HepG2 (cell line): ENCODE measurements around the gene ADAMTS17. TPM values are rescaled to one million over a fixed set of nuclear protein-coding genes. Genes with fewer than 3 reads are reported as not detected.

Experiments
- BRF2 ChIP-seq: sonication (generic); formaldehyde crosslinking; IDR thresholded peaks from 2 replicates; pipeline ENCODE4 v1.8.1; 2022; ENCODE audit warnings: mild to moderate bottlenecking, missing genetic modification reagents
- MEIS1 ChIP-seq: sonication (generic); formaldehyde crosslinking; IDR thresholded peaks from 2 replicates; pipeline ENCODE4 v1.9.0; 2021; ENCODE audit warnings: mild to moderate bottlenecking, missing genetic modification reagents, moderate library complexity, borderline replicate concordance
- NCOA2 ChIP-seq: sonication (generic); formaldehyde crosslinking; IDR thresholded peaks from 2 replicates; pipeline ENCODE4 v1.8.0; 2022; ENCODE audit warnings: inconsistent platforms
- NFAT5 ChIP-seq: sonication (generic); formaldehyde crosslinking; IDR thresholded peaks from 2 replicates; pipeline ENCODE4 v1.4.0; 2020; ENCODE audit warnings: missing genetic modification reagents
- NFE2L1 ChIP-seq: sonication (generic); formaldehyde crosslinking; IDR thresholded peaks from 2 replicates; pipeline ENCODE4 v1.4.0; 2020; ENCODE audit warnings: missing genetic modification reagents, mild to moderate bottlenecking, borderline replicate concordance
- PAF1 ChIP-seq: IDR thresholded peaks from 2 replicates; pipeline ENCODE4 v1.6.1; 2016; ENCODE audit warnings: missing genetic modification reagents, missing compliant biosample characterization
- TEAD3 ChIP-seq: optimal IDR thresholded peaks from 2 replicates; pipeline ENCODE3; 2016; ENCODE audit warnings: borderline replicate concordance
- ZBED4 ChIP-seq: sonication (generic); formaldehyde crosslinking; IDR thresholded peaks from 2 replicates; pipeline ENCODE4 v1.4.0; 2020; ENCODE audit warnings: missing genetic modification reagents, borderline replicate concordance
- ZFX ChIP-seq: sonication (generic); formaldehyde crosslinking; IDR thresholded peaks from 2 replicates; pipeline ENCODE4 v1.4.0; 2020; ENCODE audit warnings: mild to moderate bottlenecking, low read depth, missing genetic modification reagents, moderate library complexity
- ZNF44 ChIP-seq: sonication (generic); formaldehyde crosslinking; IDR thresholded peaks from 2 replicates; pipeline ENCODE4 v1.5.1; 2020; ENCODE audit warnings: mild to moderate bottlenecking, missing genetic modification reagents
- ZNF577 ChIP-seq: sonication (generic); formaldehyde crosslinking; IDR thresholded peaks from 2 replicates; pipeline ENCODE4 v1.4.0; 2020; ENCODE audit warnings: mild to moderate bottlenecking, low read depth, missing genetic modification reagents, borderline replicate concordance
- polyA plus RNA-seq, 8 experiments: library from polyadenylated mRNA; depleted of rRNA in 3 of 8; stranded (reverse) in 7 of 8; unstranded in 1 of 8; fragments of >200 nt; fragmentation: Illumina TruSeq in 4 of 8; extraction: Trizol in 4 of 8; gene quantifications; 2 replicates each; pipeline versions ENCODE4 v1.2.1 to v1.2.3, GENCODE V29; 2011 to 2016; ENCODE audit warnings: low read depth in 4 of 8, missing spikeins in 1 of 8, mixed read lengths in 1 of 8; ENCODE audit not compliant: insufficient read depth in 1 of 8
- total RNA-seq, 5 experiments: library from RNA; depleted of rRNA; stranded (reverse); fragments of >200 nt; fragmentation: Illumina TruSeq; extraction: Trizol; gene quantifications; 2 replicates each; pipeline ENCODE4 v1.2.3, GENCODE V29; 2016; ENCODE audit warnings: low read depth in 1 of 5
- TF ChIP-seq, protein P1 (sequence below): sonication (generic); formaldehyde crosslinking; conservative IDR thresholded peaks from 2 replicates; pipeline ENCODE4 v1.8.0; 2022; ENCODE audit warnings: low read depth, missing genetic modification reagents

ADAMTS17 gene
- total and polyA plus RNA-seq, 2 of the 13 experiments (the other 11 are each of a cell fraction or from before 2014, with no cell fraction given), result 0.02 to 0.04 TPM

DNA sequence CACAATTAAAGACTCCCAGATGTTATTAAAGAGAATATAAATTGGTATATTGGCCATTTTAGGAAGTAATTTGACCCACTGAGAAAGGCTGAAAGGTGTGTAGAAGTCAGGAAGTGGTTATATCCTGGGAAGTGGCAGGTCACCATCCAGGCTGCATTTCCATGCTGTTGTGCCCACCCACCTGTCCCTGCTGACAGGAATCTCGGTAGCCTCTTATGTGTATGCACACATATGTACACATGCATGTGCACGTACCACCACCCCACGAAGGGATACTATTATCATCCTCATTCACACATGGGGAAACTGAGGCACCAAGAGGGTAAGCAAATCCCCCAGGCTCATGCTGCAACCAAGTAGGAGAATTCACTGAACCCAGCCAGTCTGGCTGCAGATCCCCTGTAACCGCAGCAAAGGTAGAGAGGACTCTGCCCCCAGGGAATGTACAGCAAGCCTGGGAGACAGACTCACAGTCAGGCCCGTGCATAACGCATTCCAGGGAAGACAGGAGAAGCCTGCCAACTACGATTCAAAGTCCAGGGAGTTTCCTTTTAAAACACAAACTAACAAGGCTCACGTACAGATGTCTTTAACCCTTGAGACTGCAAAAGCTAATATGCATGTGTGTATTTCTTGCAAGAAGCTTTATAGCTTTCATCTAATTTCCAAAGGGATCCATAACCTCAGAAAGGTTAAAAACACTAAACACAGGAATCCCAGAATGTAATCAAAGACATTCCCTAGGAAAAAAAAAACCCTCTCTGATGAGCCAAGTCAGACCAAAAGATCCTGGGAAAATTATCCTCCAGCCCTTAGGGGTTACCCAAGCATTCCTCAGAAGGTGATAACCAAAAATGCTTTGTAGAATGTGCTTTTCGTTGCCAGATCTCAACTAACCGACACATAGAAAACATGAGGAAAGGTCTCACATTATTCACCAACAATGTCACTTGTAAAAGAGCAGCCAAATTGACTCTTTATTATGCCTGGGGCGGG lies 129.6 kb downstream of the ADAMTS17 start (continued):
- TF ChIP-seq NFAT5 (CRISPR knock-in tag) (no peak), NCOA2 (CRISPR knock-in tag) (no peak), ZNF577 (CRISPR knock-in tag) (no peak), NFE2L1 (CRISPR knock-in tag) (no peak), MEIS1 (CRISPR knock-in tag) (no peak), PAF1 (CRISPR knock-in tag) (no peak), ZBED4 (CRISPR knock-in tag) (no peak), TEAD3 (CRISPR knock-in tag) (peak; percentile 98), ZFX (CRISPR knock-in tag) (peak; percentile 43; the same call in 1 of the 2 replicates), ZNF44 (CRISPR knock-in tag) (no peak), BRF2 (CRISPR knock-in tag) (no peak)
- TF ChIP-seq, protein P1, sequence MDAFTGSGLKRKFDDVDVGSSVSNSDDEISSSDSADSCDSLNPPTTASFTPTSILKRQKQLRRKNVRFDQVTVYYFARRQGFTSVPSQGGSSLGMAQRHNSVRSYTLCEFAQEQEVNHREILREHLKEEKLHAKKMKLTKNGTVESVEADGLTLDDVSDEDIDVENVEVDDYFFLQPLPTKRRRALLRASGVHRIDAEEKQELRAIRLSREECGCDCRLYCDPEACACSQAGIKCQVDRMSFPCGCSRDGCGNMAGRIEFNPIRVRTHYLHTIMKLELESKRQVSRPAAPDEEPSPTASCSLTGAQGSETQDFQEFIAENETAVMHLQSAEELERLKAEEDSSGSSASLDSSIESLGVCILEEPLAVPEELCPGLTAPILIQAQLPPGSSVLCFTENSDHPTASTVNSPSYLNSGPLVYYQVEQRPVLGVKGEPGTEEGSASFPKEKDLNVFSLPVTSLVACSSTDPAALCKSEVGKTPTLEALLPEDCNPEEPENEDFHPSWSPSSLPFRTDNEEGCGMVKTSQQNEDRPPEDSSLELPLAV (CRISPR knock-in tag), result no peak
